ENCODE data around the gene TPP2.

Gene TPP2

DNA sequence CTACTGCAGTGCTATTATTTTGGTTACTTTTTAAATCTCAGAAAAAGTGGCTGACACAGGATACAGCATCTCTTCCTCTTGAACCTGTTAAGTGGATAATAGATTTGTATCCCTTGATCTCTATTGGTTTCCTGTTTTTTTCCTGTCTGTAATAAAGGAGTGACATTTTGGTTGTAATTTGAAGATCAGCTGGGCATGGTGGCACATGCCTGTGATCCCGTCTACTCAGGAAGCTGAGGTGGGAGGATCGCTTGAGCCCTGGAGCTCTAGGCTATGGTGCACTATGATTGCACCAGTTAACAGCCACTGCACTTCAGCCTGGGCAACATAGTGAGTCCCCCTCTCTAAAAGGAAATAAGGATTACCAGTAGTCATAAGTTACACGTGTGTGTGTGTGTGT lies 51.3 kb downstream of the TPP2 start:
- intact Hi-C loops (cut with DNase I): no loop called here

DNA sequence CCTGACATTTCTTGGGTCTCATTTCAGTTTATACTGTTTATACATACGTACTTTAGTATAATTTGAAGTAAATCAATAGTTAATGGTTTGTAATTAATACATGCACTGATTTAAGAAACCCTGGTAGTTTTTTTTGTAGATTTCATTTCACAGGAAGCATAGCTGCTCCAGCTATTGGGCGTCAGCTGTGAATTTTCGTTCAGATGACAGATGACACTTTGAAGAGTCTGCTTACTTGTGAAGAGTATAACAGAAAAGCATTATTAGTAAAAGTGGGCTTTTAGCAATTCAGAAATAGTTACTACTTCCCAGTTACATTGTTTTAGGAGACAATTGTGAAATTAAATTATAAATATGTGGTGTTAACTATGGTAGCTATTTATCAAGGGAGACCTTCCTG lies 53.7 kb downstream of the TPP2 start:
- DNase-seq: no peak
- intact Hi-C loops (cut with DNase I): no loop called here

More for the DNA sequence above, 51.3 kb downstream of the TPP2 start:
- no peak for DNase-seq

- intact Hi-C loops (cut with DNase I): no loop called here
- DNase-seq: no peak
Measured at GRCh38 chr13:102651392-102651791, 54.6 kb downstream of the TPP2 start.

DNA sequence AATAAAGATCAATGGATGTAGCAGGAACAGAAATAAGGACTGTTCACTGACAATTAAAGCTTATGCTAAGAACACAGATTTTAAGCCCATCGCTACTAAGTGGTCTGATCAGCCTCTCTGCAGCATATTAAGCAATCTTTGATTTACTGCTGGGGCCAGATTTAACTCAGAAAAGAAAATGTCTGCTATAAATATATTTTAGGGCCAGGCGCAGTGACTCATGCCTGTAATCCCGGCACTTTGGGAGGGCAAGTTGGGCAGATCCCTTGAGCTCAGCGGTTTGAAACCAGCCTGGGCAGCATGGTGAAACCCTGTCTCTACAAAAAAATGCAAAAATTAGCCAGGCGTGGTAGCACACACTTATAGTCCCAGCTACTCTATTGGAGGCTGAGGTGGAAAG lies 55.1 kb downstream of the TPP2 start:
- no peak for DNase-seq
- intact Hi-C loops (cut with DNase I): no loop called here

DNA sequence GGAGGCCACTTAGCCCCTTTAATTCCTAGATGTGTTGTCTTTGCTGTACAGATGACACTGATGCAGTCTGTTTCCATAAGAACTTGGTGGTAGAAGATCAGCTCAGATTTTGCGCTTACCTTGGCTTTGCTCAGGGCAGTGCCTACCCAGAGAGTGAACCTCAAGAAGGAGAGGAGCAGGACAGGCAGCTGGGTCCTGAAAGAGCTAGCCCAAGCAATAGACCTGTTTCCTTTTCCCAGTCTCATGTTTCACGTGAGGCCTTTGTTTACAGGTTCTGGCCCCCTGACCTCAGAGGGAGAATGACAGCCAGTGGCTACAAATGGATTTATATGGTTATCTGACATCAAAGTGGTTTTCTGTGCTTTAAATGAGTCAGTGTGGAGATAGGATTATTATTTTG lies 58.0 kb downstream of the TPP2 start:
- no peak for DNase-seq
- intact Hi-C loops (cut with DNase I): no loop called here

DNA sequence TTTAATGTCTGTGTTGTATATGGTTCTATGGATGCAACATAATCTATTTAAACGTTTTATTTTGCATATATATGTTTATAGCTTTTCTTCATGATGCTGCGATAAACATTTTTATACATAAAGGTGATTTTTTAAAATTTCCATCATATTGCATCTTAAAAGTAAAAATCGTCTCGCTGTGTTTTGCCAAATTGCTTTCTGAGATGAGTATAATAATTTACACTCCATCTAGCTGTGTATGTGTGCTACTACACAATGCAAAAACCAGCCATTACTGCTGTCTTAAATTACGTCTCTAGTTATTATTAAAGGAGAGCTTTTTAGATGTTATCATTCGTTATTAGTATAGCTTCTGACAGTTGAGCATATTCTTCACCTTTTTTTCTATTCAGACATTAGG lies 60.8 kb downstream of the TPP2 start:
- intact Hi-C loops (cut with DNase I): no loop called here
- no peak for DNase-seq

DNA sequence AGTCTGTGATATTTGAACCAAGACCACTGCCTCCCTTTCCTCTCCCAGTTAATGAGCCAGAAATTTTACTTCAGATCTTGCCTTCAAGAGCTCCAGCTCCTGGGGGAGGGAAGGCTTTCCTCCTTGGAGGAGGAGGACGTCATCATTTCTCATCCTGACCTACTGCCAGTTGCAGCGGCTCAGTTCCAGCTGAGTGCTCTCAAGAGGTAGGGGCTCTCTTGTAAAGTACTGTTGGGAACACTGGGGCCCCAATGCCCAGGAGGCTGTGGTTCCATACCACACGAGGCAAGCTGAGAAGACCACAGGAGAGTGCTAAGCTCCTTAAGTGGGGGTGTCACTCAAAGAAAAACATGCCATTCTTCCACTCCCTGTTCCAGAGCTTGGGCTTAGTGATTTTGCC lies 61.9 kb downstream of the TPP2 start:
- intact Hi-C loops (cut with DNase I): no loop called here
- DNase-seq: no peak

DNA sequence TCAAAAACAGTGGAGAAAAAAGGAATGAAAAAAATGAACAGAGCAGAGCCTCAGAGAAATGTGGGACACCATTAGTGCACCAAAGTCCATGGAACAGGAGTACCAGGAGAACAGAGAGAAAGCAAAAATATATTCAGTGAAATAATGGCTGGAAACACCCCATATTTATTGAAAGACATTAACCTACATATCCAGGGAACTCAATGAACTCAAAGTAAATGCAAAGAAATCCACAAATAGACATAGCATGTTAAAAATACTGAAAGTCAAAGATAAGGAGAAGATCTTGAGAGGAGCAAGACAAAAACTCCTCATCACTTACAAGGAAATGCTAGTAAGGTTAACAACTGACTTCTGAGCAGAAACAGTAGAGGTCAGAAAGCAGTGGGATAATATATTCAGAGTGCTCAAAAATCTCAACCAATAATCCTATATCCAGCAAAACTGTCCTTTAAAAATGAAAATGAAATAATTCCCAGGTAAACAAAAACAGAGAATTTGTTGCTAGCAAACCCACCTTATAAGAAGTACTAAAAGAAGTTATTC lies 62.5 kb downstream of the TPP2 start:
- intact Hi-C loops (cut with DNase I): no loop called here
- DNase-seq: no peak

DNA sequence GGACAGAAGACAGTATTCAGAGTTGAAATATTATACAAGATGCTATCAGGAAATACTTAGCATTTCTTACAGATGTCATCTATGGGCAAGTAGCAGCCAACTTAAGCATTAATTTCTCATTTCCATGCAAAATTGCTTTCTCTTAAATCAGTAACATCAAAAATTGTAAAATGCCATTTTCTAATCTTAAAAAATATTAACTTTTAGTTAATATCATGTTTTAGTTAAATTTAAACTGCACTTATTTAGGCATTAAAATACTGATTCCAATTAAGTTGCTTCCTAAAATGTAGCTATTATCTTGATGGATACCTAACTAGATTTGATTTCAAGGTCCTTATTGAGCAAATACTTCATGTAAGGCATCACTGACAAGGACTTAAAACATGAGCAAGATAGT lies 70.2 kb downstream of the TPP2 start:
- intact Hi-C loops (cut with DNase I): no loop called here
- DNase-seq: no peak

GRCh38 chr13:102667911-102668310 lies 71.1 kb downstream of the TPP2 start:
- intact Hi-C loops (cut with DNase I): no loop called here
- no peak for DNase-seq

GRCh38 chr13:102670130-102670529 lies 73.3 kb downstream of the TPP2 start:
- intact Hi-C loops (cut with DNase I): no loop called here
- DNase-seq: no peak

DNA sequence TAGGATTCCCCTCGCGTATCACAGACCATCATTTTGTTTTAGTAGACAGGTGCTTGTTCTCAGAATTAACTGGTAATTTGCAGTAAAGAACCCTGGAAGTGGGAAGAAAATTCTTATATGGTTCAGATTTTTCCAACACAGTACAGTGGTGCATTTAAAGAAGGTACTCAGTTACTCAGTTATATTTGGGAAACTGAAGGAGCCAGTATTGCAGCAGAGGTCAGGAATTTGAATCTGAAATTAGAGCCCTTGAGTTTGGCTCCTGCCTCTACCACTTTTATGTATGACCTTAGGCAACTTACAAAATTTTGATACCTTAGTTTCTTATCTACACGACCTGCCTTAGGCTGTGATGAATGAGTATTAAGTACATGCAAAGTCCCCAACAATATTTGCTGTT lies 78.3 kb downstream of the TPP2 start:
- intact Hi-C loops (cut with DNase I): no loop called here
- no peak for DNase-seq

DNA sequence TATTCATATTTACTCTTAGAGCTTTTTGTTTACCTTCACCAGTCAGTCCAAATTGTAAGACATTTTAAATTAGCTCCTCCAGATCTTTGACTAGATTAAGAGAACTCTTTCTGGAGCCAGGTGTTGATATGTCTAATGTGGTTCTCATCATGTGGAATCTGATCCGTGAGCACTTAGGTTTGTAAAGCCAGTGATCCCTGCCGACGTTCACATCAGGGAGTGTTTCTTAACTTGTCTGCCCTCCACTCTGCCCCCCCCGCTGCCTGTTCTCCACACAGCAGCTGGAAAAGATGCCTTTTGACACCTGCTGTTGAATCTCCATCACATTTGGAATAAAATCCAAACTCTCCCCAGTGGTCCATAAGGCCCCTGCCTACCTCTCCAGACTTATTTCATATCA lies 80.3 kb downstream of the TPP2 start:
- intact Hi-C loops (cut with DNase I): no loop called here
- no peak for DNase-seq

GRCh38 chr13:102678339-102679107 lies 81.7 kb downstream of the TPP2 start:
- DNase-seq: no peak
- intact Hi-C loops (cut with DNase I): no loop called here

GRCh38 chr13:102679449-102680132 lies 82.8 kb downstream of the TPP2 start:
- no peak for DNase-seq
- intact Hi-C loops (cut with DNase I): no loop called here

- DNase-seq: no peak
- intact Hi-C loops (cut with DNase I): no loop called here
Measured at GRCh38 chr13:102680133-102680717, 83.4 kb downstream of the TPP2 start.

DNA sequence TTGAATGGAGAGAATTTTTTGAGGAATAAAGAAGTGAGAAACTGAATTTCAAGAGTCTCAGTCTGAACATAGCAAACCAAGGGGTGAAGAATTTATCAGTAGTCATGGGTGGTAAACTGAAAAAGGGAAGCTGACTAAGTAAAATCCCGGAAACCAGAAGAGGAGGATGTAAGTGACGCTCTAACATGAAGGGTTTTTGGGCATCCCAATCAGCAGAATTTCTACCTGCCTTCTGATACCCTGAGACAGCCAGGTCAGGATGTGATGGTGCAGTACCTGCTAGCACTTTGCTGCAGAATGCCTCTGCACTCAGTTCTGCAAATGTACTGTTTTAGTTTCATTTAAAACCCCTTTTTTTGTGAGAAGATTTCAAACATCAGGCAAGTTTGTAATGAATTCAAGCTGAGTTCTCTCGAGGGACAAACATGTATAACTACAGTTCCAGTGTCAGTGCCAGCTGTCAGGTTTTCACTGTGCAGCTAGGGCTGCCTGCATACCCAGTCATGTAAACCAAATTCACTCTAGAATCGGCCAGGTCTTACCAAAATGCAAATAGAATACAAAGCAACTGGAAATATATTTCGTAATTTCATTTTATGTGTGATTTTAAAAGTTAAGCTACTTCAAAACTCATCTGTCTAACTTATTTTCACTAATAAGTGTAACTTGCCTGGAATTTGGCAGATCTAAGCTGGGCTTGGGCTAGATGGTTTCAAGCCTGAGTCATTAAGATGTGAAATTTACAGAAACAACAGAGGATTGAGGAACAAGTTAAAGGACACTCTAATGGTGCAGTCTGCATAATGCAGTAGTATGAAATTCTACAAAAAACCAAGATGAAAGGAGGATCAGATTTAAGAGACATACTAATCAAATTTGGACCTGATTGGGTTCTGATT lies 84.3 kb downstream of the TPP2 start:
- intact Hi-C loops (cut with DNase I): no loop called here
- DNase-seq: no peak

GRCh38 chr13:102682211-102682610 lies 85.4 kb downstream of the TPP2 start:
- no peak for DNase-seq
- intact Hi-C loops (cut with DNase I): no loop called here

GRCh38 chr13:102682727-102683126 lies 85.9 kb downstream of the TPP2 start:
- DNase-seq: no peak
- intact Hi-C loops (cut with DNase I): no loop called here

- intact Hi-C loops (cut with DNase I): no loop called here
- no peak for DNase-seq
Measured at GRCh38 chr13:102683637-102684036, 86.9 kb downstream of the TPP2 start.

GRCh38 chr13:102686024-102686423 lies 89.2 kb downstream of the TPP2 start:
- intact Hi-C loops (cut with DNase I): no loop called here
- no peak for DNase-seq
